NCI-H1092 (cell line): ENCODE data around the gene SMYD3.

ENCODE experiments used
- DNase-seq: peaks from one replicate; lab custom pipeline; 2025; lab: John Stamatoyannopoulos, UW

The SMYD3 gene

DNA sequence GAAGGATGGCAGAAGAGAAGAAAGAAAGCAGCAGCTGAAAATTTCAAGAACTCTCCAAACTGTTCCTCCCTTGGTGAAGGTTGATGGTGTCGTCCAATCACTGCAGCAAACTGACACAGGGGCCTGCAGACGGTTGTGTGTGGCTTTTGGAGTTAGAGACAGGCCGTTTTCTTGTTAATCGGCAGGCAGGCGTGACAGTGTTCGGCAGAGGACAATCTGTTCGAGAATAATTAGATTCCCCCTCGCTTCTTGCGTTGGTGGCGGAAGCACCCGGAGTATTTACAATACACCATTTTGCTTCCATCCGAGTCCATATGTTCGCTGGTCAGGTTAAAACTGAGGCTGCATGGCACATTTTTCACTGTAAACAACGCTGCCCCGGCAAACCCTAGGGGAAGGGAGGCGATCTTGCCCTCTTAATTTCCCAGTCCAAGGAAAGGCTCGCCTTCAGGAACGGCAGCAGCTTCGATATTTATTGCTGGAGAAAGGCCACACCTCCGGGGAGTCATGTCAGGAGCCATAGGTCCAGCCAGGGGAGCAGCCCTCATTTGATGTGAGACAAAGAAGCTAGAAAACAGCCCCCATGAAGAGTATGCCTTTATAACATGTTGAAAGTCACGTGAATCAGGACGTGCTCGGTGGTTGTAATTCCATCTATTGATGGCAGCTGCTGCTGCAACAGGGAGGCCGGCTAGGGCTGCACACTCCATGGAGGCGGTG lies 360.1 kb downstream of the SMYD3 start:
- DNase-seq, result no peak

DNA sequence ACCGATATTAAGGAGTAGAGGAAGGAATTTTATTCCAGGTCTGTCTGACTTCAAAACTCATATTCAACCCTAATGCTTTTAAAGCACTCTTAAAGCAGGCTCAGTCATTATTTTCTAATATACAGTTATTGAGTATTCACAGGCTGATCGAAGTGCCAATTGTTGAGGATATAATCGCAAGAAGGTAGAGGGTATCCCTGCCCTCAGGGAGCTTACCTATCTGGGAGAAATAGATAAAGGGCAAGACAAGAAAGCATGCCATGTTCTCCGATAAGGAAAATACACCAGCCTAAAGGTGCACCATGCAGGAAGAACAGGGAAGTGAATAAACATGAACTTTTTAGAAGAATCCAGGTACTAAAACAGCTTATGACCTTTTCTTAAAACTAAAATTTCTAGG lies 361.2 kb downstream of the SMYD3 start:
- DNase-seq, result no peak

DNA sequence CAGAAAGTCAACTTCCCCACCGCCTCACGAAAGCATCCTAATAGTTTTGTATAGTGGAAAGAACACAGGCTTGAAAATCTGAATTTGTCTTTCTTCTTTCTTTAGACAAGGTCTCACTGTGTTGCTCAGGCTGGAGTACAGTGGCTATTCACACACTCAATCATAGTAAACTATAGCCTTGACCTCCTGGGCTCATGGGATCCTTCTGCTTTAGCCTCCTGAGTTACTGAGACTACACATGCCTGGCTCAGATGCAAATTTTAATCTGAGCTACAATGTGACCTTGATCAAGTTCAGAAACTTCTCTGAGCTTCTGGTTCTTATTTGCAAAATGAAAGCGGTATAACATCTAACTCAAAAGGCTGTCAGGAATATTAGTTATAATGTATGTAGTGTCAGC lies 362.1 kb downstream of the SMYD3 start:
- no peak for DNase-seq

DNA sequence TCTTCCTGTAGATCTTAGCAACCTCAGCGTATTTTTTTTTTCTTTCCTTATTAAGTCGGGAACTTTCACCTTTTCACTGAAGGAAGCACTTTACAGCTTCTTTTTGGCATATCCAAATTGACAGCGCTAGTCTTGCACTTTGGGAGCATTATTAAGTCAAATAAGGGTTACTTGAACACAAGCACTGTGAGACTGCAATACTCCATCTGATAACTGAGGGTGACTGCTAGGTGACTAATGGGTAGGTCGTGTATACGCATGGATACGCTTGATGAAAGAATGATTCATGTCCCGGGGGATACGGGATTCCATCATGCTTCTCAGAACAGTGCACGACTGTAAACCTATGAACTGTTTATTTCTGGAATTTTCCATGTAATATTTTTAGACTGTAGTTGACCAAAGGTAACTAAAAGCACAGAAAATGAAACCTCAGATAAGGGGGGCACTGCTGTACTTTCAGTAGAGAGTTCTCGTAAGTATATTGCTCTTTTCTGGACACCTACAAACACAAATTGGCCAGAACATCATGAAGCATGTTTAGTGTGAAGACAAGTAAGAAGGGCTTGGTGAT lies 364.7 kb downstream of the SMYD3 start:
- no peak for DNase-seq

- no peak for DNase-seq
Observed at GRCh38 chr1:246141306-246141705, 365.8 kb downstream of the SMYD3 start.

GRCh38 chr1:246139745-246140182 lies 367.3 kb downstream of the SMYD3 start:
- DNase-seq, result no peak

DNA sequence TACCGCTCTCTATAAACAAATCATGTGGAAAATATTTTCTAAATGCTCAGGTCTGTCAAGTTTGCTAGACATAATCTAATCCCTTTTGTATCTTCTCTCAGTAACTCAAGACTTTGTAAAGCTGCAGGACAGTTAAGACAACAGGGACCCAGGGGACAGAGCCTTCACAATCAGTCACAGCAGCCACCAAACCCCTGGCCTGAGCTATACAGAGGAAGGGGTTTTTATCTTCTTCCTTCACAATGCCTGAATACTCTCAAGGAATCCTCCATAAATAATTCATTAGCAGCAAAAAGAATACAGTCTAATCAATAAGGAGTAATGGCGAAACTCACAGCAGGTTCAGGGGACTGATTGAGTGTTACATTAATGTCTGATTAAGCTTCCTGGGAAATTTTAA lies 368.3 kb downstream of the SMYD3 start:
- no peak for DNase-seq

GRCh38 chr1:246136477-246136876 lies 370.6 kb downstream of the SMYD3 start:
- no peak for DNase-seq

DNA sequence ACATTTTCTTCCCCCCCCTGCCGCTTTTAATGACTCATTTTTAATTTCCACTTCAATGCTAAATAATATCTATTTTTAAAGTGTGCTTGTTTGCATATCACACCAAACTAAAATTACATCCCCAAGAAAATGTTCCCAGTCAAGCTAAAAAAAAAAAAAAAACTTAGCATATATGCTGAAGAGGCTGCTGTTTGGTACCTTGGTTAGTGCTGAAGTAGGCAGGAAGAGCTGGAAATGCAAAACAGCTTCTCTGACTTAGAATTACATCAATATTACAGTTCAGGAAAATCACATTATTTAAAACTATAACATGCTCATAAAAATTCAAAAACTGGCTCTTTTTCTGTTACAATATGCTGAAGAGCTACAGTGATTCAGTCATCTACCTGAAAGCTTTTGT lies 372.3 kb downstream of the SMYD3 start:
- DNase-seq, result no peak

GRCh38 chr1:246131095-246131494 lies 376.0 kb downstream of the SMYD3 start:
- no peak for DNase-seq

GRCh38 chr1:246128494-246129069 lies 378.5 kb downstream of the SMYD3 start:
- DNase-seq, result no peak

DNA sequence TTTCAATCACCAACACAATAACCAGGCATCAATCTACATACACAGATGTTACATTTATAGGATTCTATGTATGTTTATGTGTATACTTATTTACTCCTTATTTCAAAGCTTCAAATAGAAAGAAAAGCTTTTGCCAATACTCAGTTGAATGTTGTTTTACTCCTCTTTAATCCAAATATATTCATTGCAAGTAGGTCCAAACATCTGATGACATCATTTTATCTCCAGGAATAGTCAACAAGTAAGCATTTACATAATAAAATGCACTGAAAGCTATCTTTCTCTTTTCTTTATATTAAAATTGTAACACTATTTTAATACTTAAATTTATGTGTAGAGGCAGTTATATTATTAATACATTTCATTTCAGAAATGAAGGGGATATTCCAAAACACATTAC lies 380.5 kb downstream of the SMYD3 start:
- DNase-seq, result no peak

GRCh38 chr1:246122071-246122470 lies 385.0 kb downstream of the SMYD3 start:
- no peak for DNase-seq

DNA sequence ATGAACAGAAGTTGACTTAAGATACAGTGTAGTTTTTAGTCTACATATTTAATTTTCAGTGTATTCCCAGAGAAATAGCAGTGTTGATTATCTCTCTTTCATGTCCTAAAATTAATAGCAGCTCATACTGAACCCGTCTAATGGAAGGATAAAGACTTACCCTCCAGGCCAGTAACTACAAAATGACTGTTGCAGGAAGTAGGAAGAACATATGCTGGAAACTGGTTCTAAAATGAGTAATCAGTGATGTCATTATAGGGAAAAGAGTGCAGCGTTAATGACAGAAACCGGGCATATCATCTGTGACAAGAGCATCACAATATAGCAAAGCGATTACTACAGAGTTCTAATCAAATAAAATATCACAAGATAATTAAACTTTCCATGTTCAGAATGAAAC lies 385.5 kb downstream of the SMYD3 start:
- no peak for DNase-seq

DNA sequence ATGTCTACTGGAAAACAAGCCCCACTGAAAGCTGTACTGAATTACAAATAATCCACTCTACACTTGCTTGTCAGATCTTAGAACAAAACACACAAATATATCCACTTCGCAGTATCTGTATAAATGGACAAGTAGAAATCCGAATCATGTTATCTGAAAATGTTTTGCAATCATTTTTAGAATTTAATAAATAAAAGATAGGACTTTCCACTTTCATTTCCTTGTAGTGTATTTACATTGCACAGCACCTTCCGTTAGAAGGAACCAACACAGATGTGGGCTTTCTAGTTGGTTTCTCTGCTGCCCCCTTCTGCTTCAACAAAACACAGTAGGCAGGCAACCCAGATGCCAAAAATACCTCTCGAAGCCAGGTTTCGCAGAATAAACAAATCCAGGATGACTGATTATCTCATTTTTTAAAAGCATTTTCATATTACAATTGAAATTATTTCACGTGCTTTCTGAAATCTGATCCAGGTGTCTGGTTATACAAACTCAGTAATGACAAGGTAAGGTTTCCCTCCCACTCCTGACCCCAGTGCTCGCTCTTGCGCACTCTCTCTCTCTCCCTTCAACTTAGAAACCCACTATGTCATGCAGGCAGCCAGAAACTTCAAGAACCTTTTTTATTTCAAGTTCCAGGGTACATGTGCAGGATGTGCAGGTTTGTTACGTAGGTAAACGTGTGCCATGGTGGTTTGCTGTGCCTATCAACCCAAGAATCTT lies 389.9 kb downstream of the SMYD3 start:
- DNase-seq, result peak; percentile 25

DNA sequence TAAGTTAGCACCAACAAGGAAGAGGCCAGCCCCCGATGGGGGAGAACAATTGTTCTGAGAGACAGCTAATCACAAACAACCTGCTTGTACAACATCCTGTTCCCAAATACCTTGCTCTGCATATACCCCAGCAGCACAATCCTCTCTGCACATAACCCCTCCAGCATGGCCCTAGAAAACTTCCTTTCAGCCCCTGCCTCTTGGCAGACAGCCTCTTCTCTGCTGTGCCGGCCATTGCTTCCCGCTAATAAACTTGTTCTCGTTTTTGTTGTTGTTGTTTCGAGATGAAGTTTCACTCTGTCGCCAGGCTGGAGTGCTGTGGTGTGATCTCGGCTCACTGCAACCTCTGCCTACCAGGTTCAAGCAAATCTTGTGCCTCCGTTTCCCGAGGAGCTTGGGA lies 392.7 kb downstream of the SMYD3 start:
- no peak for DNase-seq

GRCh38 chr1:246113555-246114095 lies 393.5 kb downstream of the SMYD3 start:
- no peak for DNase-seq

DNA sequence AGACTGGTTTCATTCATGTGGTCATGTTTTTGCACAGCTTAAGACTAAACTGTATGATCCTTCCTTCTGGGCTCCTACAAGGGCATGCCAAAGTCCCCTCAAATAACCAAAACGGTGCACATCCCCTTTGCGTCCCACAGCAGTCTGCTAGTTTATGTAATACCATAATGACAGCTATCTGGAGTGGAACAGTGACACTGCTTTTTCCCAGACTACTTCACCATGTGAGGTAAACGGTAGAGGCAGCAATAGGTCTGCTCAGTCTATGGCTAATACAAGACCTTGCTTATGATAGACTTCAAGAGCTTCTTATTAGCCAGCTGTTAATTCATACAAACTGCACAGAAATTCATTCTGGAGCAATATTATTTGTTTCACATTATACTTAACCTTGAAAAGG lies 395.5 kb downstream of the SMYD3 start:
- DNase-seq, result no peak

DNA sequence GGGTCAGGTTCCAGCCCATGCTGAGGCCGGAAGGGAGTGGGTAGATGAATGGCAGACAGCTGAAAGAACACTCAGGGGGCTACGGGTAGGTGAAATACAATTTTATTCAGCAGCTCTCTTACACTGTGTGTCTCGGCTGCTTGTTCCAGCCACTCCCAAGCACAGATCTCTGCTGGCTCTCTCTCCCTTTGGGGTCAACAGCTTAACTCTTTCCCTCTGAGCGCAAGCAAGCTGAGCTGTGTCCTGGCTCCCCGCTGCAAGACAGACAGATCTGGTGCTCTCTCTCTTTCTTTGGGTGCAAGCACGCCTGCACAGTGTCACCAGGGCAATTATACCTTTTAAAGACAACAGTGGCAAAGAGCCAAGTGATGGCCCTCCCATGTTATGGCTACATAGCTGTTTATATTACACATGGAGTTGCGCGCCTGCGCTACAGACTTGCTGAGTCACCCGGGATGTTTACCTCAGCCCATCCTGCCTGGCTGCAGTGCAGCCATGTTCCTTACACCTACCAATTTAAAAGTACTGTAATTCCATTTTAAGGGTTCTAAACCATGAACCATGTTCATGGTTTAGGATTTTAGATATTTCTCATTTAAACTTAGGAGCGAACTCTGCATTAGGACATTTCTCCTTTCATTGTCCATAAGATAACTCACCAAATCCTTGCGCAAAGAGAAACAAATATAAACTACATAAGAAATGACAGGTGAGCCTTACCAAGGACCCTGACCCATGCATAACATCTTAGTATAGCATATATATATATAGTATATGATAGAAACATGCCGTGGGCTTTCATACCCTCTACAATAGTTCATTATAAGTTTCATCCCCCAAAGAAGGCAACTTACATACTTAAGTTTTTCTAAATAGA lies 396.5 kb downstream of the SMYD3 start:
- no peak for DNase-seq

- DNase-seq, result no peak
Observed at GRCh38 chr1:246108278-246108925, 398.7 kb downstream of the SMYD3 start.
